Stomach (tissue), 9 donors: ENCODE measurements around the gene PCP4L1. TPM values are rescaled to one million over a fixed set of nuclear protein-coding genes. Genes with fewer than 3 reads are reported as not detected.
"Not testable (repeated sequence)": the region's sequence is repeated elsewhere in the genome, so short reads cannot be mapped to it uniquely, and the experiment has no call there.

Source experiments
- DNase-seq, 2 donors: peaks; one replicate each; pipeline versions ENCODE4 v3.0.0 to v3.0.0-alpha.2; 2013 to 2019
- H3K27ac ChIP-seq, 5 donors: fragments of 200-600 bp in 4 of 5; sonication (generic) in 4 of 5; one replicate each; pipeline ENCODE4 v1.5.1; 2013 to 2019; ENCODE audit warnings: mild to moderate bottlenecking in 1 of 5, moderate library complexity in 1 of 5
- H3K27me3 ChIP-seq, 3 donors: fragments of 200-600 bp; sonication (generic); one replicate each; pipeline ENCODE4 v1.5.1; 2017 to 2019; ENCODE audit warnings: mixed run types in 1 of 3
- H3K36me3 ChIP-seq, 4 donors: fragments of 200-600 bp; sonication (generic); 1 replicate in 3 of 4; 2 replicates in 1 of 4; pipeline ENCODE4 v1.5.1; 2016 to 2019
- H3K4me1 ChIP-seq, 4 donors: fragments of 200-600 bp; sonication (generic); one replicate each; pipeline ENCODE4 v1.5.1; 2016 to 2019
- H3K4me3 ChIP-seq, 4 donors: fragments of 200-600 bp; sonication (generic) in 3 of 4; one replicate each; pipeline ENCODE4 v1.5.1; 2016 to 2019; ENCODE audit warnings: mild to moderate bottlenecking in 1 of 4
- H3K9me3 ChIP-seq, 4 donors: fragments of 200-600 bp; sonication (generic); one replicate each; pipeline ENCODE4 v1.5.1; 2016 to 2019
- CTCF ChIP-seq, 7 experiments: fragments of 450-650 bp in 4 of 7; fragments of 200-600 bp in 3 of 7; sonication (generic) in 3 of 7; IDR thresholded peaks; one replicate each; pipeline ENCODE4 v1.5.1; 2016 to 2019; ENCODE audit warnings: antibody characterized with exemption in 7 of 7, control low read depth in 2 of 7, mild to moderate bottlenecking in 1 of 7
- EP300 ChIP-seq: sonication (generic); formaldehyde crosslinking; IDR thresholded peaks from one replicate; pipeline ENCODE4 v1.6.1; 2017; ENCODE audit warnings: antibody characterized with exemption
- POLR2A ChIP-seq, 4 donors: fragments of 450-650 bp; IDR thresholded peaks; one replicate each; pipeline ENCODE4 v1.6.1; 2016; ENCODE audit warnings: antibody characterized with exemption in 4 of 4, control low read depth in 2 of 4, mild to moderate bottlenecking in 1 of 4, moderate library complexity in 1 of 4
- POLR2AphosphoS5 ChIP-seq, 3 donors: sonication (generic); formaldehyde crosslinking; IDR thresholded peaks; one replicate each; pipeline ENCODE4 v1.6.1; 2016; ENCODE audit warnings: antibody characterized with exemption in 3 of 3
- WGBS, 5 donors: extraction: QIAGEN DNeasy Blood & Tissue Kit in 3 of 5; methylation state at CpG; one replicate each; pipeline versions ENCODE4 v1.1.5 to v1.1.7; 2013 to 2018; 5-methylcytosine and 5-hydroxymethylcytosine counted together
- intact Hi-C: fragments of 100-400 bp; cut with DNase I; formaldehyde crosslinking; loops from one replicate; pipeline ENCODE4 v1.15.1; 2023; ENCODE audit warnings: low total_unique reads
- polyA plus RNA-seq, 3 donors: library from polyadenylated mRNA; stranded (reverse); fragments of 200-250 nt; gene quantifications; one replicate each; pipeline ENCODE4 v1.2.3, GENCODE V29; 2013
- total RNA-seq, 5 donors: library from RNA; depleted of rRNA; stranded (reverse); fragments of >200 nt; gene quantifications; one replicate each; pipeline versions ENCODE4 v1.1.0 to v1.2.3, GENCODE V29; 2014 to 2016
- donor health status: healthy with polysubstance abuse.
- donor health status: Bipolar disorder and iron deficiency.
- donor health status: healthy.

PCP4L1 gene
- total and polyA plus RNA-seq, 8 donors = 12.6 to 19.4 (median 17.6) TPM; not detected in 5

DNA sequence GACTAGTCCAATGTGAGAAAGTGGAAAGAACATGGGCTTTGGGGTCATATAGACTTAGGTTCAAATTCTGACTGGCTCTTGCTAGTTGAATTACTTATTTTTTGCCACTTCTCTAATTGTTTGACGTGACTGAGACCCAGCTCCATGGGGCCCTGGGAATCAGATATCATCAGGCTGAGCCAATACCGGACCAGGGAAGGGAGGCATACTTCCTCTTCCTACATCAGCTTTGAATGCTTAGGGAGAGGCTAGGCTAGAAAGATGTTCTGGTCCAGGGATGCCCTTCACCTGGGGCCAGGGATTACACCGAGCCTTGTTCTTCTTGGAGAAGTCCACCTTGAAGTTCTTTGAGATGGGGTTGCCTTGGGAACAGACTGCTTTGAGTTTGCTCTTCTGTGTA lies 16.9 kb upstream of the PCP4L1 start:
- peaks cover 0 to 6% (median 0%) of the 10 kb centered on the region in 3 donors for H3K27me3 ChIP-seq
- no peak overlapping the region for H3K27ac ChIP-seq
- no peak for DNase-seq
- no peaks in the 10 kb centered on the region for H3K36me3 ChIP-seq
- H3K4me1 ChIP-seq = peaks cover 0 to 6% (median 0%) of the 10 kb centered on the region in 4 donors
- intact Hi-C loops = no loop called here
- no peak for TF ChIP-seq POLR2A (IDR thresholded peaks at IDR 0.05)
- TF ChIP-seq EP300 = no peak
- no peak for TF ChIP-seq CTCF (IDR thresholded peaks at IDR 0.05)
- TF ChIP-seq POLR2AphosphoS5 (IDR thresholded peaks at IDR 0.05) = no peak
- no peaks in the 10 kb centered on the region for H3K9me3 ChIP-seq
- H3K4me3 ChIP-seq = no peak overlapping the region
- WGBS, 5 donors = 75 to 85% (median 80%) methylated on average over 3 of the region's 3 CpGs

GRCh38 chr1:161242313-161242712 lies 16.2 kb upstream of the PCP4L1 start:
- no peak overlapping the region for H3K4me3 ChIP-seq
- peaks cover 0 to 5% (median 0%) of the 10 kb centered on the region in 3 donors for H3K27me3 ChIP-seq
- peaks cover 0 to 6% (median 0%) of the 10 kb centered on the region in 4 donors for H3K4me1 ChIP-seq
- intact Hi-C loops = no loop called here
- no peak overlapping the region for H3K27ac ChIP-seq
- no peaks in the 10 kb centered on the region for H3K36me3 ChIP-seq
- no peaks in the 10 kb centered on the region for H3K9me3 ChIP-seq
- DNase-seq = no peak
- 77 to 82% (median 78%) methylated on average over 2 of the region's 2 CpGs for WGBS, 5 donors
- no peak for TF ChIP-seq CTCF (IDR thresholded peaks at IDR 0.05)
- TF ChIP-seq POLR2AphosphoS5 (IDR thresholded peaks at IDR 0.05) = no peak
- TF ChIP-seq POLR2A (IDR thresholded peaks at IDR 0.05) = no peak
- no peak for TF ChIP-seq EP300

GRCh38 chr1:161244888-161245287 lies 13.7 kb upstream of the PCP4L1 start:
- H3K27me3 ChIP-seq = no peaks in the 10 kb centered on the region
- 29 to 61% (median 42%) methylated on average over 4 of the region's 4 CpGs for WGBS, 5 donors
- H3K4me3 ChIP-seq = no peak overlapping the region
- DNase-seq = peak; percentile 58 to 81
- intact Hi-C loops = no loop called here
- H3K9me3 ChIP-seq = no peaks in the 10 kb centered on the region
- TF ChIP-seq POLR2A (IDR thresholded peaks at IDR 0.05) = no peak
- peak in 1 of 3 donors; percentile 70 for TF ChIP-seq POLR2AphosphoS5 (IDR thresholded peaks at IDR 0.05)
- H3K27ac ChIP-seq = peak overlapping the region in 3 of 5 donors; percentile 4 to 31 (median 7)
- H3K4me1 ChIP-seq = peaks cover 0 to 6% (median 0%) of the 10 kb centered on the region in 4 donors
- H3K36me3 ChIP-seq = no peaks in the 10 kb centered on the region

DNA sequence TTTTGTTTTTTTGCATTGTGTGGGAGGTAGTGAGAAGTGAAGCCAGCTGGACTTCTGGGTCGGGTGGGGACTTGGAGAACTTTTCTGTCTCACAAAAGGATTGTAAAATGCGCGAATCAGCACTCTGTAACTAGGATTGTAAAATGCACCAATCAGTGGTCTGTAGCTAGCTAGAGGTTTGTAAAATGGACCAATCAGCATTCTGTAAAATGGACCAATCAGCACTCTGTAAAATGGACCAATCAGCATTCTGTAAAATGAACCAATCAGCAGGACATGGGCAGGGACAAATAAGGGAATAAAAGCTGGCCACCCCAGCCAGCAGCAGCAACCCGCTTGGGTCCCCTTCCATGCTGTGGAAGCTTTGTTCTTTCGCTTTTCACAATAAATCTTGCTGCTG lies 8.4 kb upstream of the PCP4L1 start:
- intact Hi-C loops, H3K9me3 ChIP-seq, H3K4me3 ChIP-seq, H3K27me3 ChIP-seq, DNase-seq, H3K4me1 ChIP-seq, H3K27ac ChIP-seq, H3K36me3 ChIP-seq: not testable (repeated sequence)
- WGBS, 5 donors = 75 to 88% (median 84%) methylated on average over 5 of the region's 5 CpGs

- Histone ChIP-seq H3K4me1 (no peaks in the 10 kb centered on the region), H3K9me3 (no peaks in the 10 kb centered on the region), H3K27me3 (peaks cover 0 to 8% (median 0%) of the 10 kb centered on the region in 3 donors), H3K27ac (no peak overlapping the region), H3K4me3 (no peak overlapping the region), H3K36me3 (no peaks in the 10 kb centered on the region)
- DNase-seq = no peak
- intact Hi-C loops = no loop called here
- WGBS, 5 donors = 66 to 90% (median 76%) methylated on average over 7 of the region's 7 CpGs
- TF ChIP-seq POLR2A (IDR thresholded peaks at IDR 0.05) = no peak
- TF ChIP-seq CTCF (IDR thresholded peaks at IDR 0.05) = no peak
- TF ChIP-seq EP300 = no peak
- no peak for TF ChIP-seq POLR2AphosphoS5 (IDR thresholded peaks at IDR 0.05)
Measured at GRCh38 chr1:161250829-161251228, 7.7 kb upstream of the PCP4L1 start.
